ENCODE results near the gene ZFAND3. TPM values are rescaled to one million over a fixed set of nuclear protein-coding genes. Genes with fewer than 3 reads are reported as not detected.

The ZFAND3 gene
- total and polyA plus RNA-seq, 2 of the 4 experiments (the other 2 are of a cell fraction) = 10.9 to 26.7 TPM

DNA sequence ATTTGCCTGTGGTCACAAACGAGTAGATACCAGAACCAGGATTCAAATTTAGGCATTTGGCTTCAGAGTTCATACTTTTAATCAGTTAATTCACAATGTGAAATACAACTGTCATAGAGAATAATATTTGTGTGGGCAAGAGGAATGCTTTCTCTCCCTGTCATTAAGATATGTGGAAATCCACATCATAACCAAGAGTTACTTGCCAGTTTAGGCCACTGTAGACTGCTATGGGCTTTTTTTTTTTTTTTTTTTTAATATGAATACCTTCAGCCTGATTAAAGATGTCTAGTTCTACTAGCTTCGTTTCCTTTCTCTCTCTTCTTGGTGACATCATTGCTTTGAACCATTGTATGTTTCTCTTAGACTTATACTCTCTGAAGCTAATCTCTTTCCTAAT, 244.9 kb downstream of the ZFAND3 start:
- Histone ChIP-seq H3K4me2 (ENCODE audit: low read depth, low read length) (no peak overlapping the region), H2BK15ac (ENCODE audit: low read depth, low read length) (no peak overlapping the region), H3K4ac (ENCODE audit: low read depth, low read length) (no peak overlapping the region), H3K14ac (replicated peaks; ENCODE audit: low read depth, low read length) (no peak overlapping the region), H3K27ac (ENCODE audit: insufficient read depth, low read length) (no peak overlapping the region), H3K36me3 (ENCODE audit: control insufficient read depth, insufficient read depth, low read length) (peaks cover 17% of the 10 kb centered on the region), H3K4me3 (ENCODE audit: insufficient read depth, low read depth, low read length) (no peak overlapping the region), H4K91ac (ENCODE audit: insufficient read depth, low read depth, low read length) (no peak overlapping the region), H3K4me1 (ENCODE audit: control insufficient read depth, insufficient read depth, low read length) (peaks cover 6% of the 10 kb centered on the region), H3K27me3 (ENCODE audit: control insufficient read depth, insufficient read depth, low read length) (no peaks in the 10 kb centered on the region), H4K5ac (ENCODE audit: low read depth, low read length) (no peak overlapping the region), H3K23ac (ENCODE audit: low read depth, low read length) (no peak overlapping the region), H3K9ac (ENCODE audit: low read depth, low read length) (no peak overlapping the region), H2BK120ac (ENCODE audit: low read depth, low read length) (no peak overlapping the region), H3K9me1 (ENCODE audit: insufficient read depth, low read length) (peaks cover 9% of the 10 kb centered on the region), H2AFZ (replicated peaks; ENCODE audit: low read length, poor library complexity) (no peak overlapping the region), H3K56ac (ENCODE audit: extremely low read depth, insufficient read depth, low read length) (no peak overlapping the region), H3K9me3 (ENCODE audit: control insufficient read depth, insufficient read depth, low read length) (no peaks in the 10 kb centered on the region), H2AK5ac (ENCODE audit: low read depth, low read length) (no peak overlapping the region), H4K20me1 (ENCODE audit: insufficient read depth, low read length) (peaks cover 49% of the 10 kb centered on the region; the same call in 1 of the 2 replicates), H4K8ac (ENCODE audit: low read depth in 2 of 2, low read length in 2 of 2) (no peak overlapping the region), H3K79me1 (ENCODE audit: low read depth in 1 of 2, low read length in 2 of 2) (peaks cover 42 to 67% of the 10 kb centered on the region in 2 experiments), H2BK5ac (ENCODE audit: low read depth, low read length, poor library complexity, severe bottlenecking) (no peak overlapping the region), H2AK9ac (replicated peaks; ENCODE audit: low read depth, low read length, poor library complexity) (no peak overlapping the region), H2BK20ac (ENCODE audit: low read depth, low read length) (no peak overlapping the region), H3K18ac (ENCODE audit: low read depth, low read length) (no peak overlapping the region)
- no TSS peak for BruUV-seq (replicated peaks)
- WGBS, 2 experiments (ENCODE audit: extremely low coverage in 2 of 2, insufficient read length in 1 of 2) = no CpG with 5 or more reads among the region's 2 CpGs
- intact Hi-C loops (cut with micrococcal nuclease) (no loop called here), dilution Hi-C loops (cut with HindIII; ENCODE audit: low sequenced_read_pairs, unreplicated experiment) (no loop called here), in situ Hi-C loops (cut with MboI; ENCODE audit: low sequenced_read_pairs) (no loop called here)
- ATAC-seq (ENCODE audit: low read depth) (no peak), DNase-seq (no peak)
- TF ChIP-seq USF2 (IDR thresholded peaks at IDR 0.05; ENCODE audit: low read depth, low read length) = no peak
- TF ChIP-seq NFE2L2 (IDR thresholded peaks at IDR 0.05; ENCODE audit: low read depth, low read length) = no peak
- no peak for TF ChIP-seq FOS (IDR thresholded peaks at IDR 0.05; ENCODE audit: low read depth, low read length)
- TF ChIP-seq CEBPB (IDR thresholded peaks at IDR 0.05; ENCODE audit: low read depth, low read length) = no peak
- TF ChIP-seq MXI1 (IDR thresholded peaks at IDR 0.05; ENCODE audit: borderline replicate concordance, low read depth, low read length) = no peak
- CTCF ChIA-PET = no interaction called here
- POLR2A ChIA-PET (ENCODE audit: unreplicated experiment) = no interaction called here

Measured in IMR-90 (cell line).